ENCODE measurements around the gene GTF3C2.
A peak's percentile ranks its signal among the peaks of the same experiment; 100 is the strongest.

- TF ChIP-seq POLR2A (IDR thresholded peaks at IDR 0.05; ENCODE audit: extremely low read depth, insufficient read length) (peak; percentile 58), MAX (IDR thresholded peaks at IDR 0.05; ENCODE audit: low read depth, low read length) (peak; percentile 98), CTCF (IDR thresholded peaks at IDR 0.05; ENCODE audit: low read depth, low read length) (no peak)
Measured at GRCh38 chr2:27356382-27357181, at the start of gene GTF3C2.
